HCEC 1CT (cell line): Measurements from ENCODE around the gene GOLGA6L6.
"Not testable (repeated sequence)": the region's sequence is repeated elsewhere in the genome, so short reads cannot be mapped to it uniquely, and the experiment has no call there.

Experiments
- DNase-seq: peaks from one replicate; pipeline ENCODE4 v3.0.0-alpha.2; 2017

The GOLGA6L6 gene, protein sequence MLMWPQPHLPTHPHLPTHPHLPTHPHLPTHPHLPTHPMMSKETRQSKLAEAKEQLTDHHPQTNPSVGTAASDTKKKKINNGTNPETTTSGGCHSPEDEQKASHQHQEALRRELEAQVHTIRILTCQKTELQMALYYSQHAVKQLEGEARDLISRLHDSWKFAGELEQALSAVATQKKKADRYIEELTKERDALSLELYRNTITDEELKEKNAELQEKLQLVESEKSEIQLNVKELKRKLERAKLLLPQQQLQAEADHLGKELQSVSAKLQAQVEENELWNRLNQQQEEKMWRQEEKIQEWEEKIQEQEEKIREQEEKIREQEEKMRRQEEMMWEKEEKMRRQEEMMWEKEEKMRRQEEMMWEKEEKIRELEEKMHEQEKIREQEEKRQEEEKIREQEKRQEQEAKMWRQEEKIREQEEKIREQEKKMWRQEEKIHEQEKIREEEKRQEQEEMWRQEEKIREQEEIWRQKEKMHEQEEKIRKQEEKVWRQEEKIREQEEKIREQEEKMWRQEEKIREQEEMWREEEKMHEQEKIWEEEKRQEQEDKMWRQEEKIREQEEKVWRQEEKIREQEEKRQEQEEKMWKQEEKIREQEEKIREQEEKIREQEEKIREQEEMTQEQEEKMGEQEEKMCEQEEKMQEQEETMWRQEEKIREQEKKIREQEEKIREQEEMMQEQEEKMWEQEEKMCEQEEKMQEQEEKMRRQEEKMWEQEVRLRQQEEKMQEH

DNA sequence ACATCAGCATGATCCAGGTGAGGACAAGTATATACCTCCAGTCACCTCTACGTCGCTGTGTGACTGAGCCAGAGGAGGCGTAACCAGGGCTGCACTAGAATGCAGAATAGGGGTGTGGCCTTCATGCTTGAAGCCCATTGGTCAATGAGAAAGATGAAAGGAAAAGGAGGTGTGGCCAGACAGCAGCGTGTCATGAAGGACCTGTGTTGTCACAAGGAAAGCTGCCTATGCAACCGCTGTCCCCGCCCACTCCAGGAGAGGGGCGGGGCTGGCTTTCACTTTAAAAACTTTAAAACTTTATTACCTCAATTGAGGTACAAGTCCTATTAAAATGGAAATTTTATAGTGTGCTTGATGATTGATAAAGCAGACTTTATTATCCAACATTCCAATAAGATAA is at the start of gene GOLGA6L6:
Gene GOLGA6L6, minus strand, starts transcription at position 101 of the 400 bp plus-strand sequence. Its CDS starts 91 bp downstream, at position 10.
- not testable (repeated sequence) for DNase-seq

DNA sequence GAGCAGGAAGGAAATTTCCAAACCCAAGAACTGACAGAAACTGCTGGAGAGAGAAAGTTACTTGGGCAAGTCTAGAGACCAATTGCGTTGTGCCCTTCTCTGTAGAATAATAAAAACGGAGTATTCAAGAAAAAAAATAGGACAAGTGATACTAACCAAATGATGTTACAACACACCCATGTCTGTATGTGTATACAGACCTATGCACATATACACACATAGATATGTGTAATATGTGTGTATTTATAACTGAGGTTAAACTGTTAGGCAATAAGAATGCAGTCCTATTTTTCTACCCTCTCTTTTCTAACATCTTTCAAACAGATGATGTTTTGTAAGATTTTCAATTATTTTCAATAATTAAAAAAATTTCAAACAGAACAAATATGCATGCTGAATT is 48.5 kb upstream of the GOLGA6L6 start:
- not testable (repeated sequence) for DNase-seq

DNA sequence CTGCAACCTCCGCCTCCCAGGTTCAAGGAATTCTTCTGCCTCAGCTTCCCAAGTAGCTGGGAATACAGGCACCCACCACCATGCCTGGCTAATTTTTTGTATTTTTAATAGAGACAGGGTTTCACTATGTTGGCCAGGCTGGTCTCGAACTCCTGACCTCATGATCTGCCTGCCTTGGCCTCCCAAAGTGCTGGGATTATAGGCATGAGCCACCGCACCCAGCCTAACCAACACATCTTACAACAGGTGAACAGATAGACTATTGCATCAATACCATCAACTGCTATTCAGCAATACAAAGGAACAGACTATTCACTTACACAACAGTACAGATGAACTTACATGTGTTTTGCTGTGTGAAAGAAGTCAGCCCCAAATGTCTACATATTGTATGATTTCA is 45.2 kb upstream of the GOLGA6L6 start:
- DNase-seq = not testable (repeated sequence)

DNA sequence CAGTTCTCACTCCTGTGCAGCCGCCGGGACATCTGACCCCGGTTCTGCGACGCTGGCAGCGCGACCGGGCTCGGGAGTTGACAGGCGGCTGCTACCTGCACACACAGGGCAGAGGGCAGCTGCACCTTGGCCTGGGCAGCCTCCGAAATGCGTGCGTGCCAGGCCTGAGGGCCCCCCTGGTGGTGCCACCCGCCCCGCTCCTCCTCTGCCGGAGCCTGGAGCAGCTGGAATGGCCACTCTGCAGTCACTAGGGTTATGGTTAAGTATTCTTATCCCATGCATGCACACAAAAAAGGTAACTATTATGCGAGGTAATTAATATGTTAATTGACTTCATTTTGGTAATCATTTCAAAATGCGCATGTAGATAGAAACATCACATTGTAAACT is 41.1 kb upstream of the GOLGA6L6 start:
- DNase-seq = not testable (repeated sequence)

DNA sequence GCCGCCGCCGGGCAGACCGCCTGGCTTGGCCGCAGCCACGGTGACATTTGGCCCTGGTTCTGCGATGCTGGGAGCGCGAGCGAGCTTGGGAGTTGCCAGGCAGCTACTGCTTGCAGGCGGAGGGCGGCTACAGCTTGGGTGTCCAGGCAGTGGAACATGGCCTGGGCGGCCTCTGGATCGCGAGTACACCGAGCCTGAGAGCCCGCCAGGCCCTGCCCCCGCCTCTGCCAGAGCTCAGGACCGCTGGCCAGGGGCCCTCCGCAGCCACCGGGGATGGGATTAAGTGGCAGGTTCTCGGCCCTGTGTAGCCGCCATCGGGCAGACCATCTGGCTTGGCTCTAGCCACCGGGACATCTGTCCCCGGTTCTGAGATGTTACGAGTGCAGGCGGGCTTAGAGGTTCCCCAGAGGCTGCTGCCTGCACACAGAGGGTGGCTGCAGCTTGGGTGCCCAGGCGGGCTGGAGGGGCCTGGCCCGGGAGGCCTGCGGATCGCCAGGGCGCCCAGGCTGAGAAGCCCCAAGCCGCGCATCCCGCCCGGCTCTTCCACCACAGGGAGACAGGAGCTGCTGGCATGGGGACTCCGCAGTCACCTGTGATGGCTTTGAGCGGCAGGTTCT is 40.6 kb upstream of the GOLGA6L6 start:
- not testable (repeated sequence) for DNase-seq

DNA sequence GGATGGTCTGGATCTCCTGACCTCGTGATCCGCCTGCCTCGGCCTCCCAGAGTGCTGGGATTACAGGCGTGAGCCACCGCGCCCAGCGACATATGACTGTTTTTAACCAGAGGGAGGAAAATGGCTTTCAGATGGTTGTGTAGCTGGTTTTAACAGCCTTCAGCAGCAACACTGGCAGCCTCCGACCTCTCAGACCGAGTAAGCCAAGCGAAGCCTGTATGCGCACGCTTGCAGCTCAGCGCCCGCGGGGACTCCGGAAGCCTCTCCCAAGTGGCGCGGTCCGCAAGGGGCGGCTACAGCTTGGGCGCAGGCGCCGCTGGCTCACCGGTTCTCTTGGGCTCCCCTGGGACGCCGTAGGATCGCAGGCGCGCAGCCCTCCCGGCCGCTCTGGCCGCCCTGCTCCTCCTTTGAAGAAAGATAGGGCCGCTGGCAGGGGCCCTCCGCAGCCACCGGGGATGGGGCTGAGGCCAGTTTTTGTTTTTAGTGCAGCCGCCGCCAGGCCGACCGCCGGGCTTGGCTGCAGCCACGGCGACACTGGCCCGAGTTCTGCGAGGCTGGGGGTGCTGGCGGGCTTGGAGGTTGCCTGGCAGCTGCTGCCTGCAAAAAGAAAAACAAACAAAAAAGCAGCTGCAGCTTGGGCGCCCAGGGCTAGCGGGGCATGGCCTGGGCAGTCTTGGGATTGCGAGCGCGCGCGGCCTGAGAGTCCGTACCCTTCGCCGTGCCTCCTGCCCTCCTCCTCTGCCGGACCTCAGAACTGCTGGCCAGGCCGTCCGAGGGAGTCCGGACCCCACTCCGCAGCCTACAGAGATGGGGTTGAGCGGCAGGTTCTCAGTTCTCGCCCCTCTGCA is 39.9 kb upstream of the GOLGA6L6 start:
- not testable (repeated sequence) for DNase-seq

DNA sequence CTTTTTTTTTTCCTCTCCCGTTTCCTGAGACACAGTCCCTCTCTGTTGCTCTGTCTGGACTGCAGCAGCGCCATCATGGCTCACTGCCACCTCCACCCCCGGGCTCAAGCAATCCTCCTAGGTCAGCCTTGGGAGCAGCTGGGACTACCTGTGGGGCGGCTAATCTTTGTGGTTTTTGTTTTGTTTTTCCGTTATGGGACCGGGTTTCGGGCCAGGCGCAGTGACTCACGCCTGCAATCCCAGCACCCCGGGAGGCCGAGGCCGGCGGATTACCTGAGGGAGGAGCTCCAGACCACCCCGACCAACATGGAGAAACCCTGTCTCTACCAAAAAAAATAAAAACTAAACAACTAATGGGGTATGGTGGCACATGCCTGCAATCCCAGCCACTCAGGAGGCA is 38.1 kb upstream of the GOLGA6L6 start:
- DNase-seq = not testable (repeated sequence)

DNA sequence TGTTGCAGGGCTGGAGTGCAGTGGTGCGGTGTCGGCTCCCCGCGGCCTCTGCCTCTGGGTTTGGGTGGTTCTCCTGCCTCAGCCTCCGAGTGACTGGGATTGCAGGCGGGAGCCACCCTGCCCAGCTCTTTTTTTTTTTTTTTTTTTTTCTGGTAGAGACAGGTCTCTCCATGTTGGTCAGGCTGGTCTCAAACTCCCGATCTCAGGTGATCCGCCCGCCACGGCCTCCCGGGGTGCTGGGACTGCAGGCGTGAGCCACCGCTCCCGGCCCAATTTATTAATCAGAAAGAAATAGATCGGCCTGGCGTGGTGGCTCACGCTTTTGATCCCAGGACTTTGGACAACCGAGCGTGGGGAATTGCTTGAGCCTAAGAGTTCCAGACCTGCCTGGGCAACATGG is 9.7 kb upstream of the GOLGA6L6 start:
- DNase-seq = not testable (repeated sequence)

DNA sequence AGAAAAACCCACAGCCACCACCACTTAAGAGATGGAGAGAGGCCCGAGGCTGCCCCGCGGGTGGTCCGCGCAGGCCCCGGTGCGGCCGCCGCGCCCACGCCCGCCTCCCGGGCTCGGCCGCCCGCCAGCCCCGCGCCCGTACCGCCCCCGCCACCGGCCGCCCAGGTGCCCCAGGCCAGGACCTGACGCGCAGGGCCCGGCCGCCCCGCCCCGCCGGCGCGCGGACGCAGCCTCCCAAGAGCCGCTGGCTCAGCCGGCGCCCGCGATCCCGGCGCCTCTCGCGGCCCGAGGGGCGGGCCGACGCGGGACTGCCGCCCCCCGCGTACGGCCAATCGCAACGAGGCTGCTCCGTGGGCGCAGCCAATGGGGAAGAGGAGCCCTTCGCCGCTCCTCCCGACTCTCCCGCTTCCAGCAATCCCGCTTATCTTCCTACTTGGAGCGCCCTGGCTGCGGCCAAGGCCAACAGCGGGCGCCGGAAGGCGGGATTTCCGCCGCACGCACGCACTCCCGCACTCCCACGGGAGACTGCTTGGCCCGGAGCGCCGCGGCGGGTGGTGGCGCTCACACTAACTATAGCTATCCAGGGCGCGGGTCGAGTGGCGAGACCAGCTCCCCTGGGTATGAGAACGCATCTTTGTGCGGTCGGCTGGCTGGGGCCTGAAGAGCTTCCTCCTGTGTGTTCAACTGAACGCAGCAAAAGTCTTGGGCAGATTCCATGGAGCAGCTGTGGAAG is 35.5 kb downstream of the GOLGA6L6 start:
- not testable (repeated sequence) for DNase-seq

DNA sequence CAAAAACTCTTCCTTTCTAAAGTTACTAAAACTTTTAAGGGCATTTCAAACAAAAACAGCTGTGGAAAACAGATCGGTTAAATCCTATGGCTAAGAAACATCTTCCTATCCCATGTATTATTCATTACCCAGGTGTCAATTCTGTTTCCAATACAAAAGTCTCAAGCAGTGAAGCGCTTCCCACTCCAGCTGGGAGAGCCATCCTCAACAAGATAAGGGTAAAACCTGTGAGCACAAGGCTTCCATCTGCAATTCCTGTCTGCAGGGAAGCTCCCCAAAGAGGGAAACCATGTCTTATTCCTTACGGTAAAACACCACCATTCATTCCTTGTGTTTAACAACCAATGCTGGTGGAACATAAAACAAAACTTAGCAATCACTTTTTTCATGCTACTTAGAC is 38.8 kb downstream of the GOLGA6L6 start:
- not testable (repeated sequence) for DNase-seq

DNA sequence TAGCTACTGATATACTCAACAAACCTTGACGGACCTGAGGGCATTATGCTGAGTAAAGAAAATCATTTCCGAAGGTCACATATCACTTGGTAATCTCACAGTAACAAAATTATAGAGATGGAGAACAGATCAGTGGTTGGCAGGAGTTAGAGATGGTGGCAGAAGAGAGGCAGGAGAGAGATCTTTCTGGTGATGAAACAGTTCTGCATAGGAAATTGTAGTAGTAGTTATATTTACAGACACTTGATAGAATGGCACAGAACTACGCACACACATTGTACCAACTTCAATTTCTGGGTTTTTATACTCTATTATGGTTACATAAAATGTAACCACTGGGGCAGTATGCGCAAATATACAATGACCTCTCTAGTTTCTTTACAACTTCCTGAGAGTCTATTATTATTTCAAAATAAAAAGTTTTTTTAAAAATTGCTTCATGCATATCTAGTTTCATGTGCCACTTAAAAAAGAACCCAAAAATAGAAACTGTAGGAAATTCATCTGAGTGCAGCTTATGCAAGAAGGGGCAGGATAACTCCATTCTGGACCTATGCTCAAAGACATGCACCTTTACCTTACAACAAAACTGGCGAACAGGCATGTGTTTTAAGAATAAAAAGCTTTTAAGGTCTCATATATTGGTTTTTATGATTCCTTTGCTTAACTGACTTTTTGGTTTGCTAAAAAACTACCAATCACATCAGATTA is 39.9 kb downstream of the GOLGA6L6 start:
- not testable (repeated sequence) for DNase-seq

DNA sequence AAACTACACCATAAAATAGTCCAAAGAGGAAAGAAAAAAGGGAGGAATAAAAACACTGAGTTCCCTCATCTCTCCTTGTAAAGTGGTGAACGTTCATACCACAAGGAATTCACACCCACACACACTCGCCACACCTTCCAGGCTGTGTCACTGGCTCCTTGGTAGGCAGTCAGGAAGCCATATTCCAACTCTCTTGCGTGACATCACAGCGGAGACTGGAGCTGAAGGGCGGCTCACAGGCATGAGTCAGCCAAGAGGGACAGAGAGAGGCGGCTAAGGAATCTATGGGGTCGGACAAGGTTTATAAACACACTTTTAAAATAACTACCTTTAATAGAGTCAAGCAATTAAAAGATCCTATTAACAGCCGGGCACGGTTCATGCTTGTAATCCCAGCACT is 43.8 kb downstream of the GOLGA6L6 start:
- DNase-seq = not testable (repeated sequence)

DNA sequence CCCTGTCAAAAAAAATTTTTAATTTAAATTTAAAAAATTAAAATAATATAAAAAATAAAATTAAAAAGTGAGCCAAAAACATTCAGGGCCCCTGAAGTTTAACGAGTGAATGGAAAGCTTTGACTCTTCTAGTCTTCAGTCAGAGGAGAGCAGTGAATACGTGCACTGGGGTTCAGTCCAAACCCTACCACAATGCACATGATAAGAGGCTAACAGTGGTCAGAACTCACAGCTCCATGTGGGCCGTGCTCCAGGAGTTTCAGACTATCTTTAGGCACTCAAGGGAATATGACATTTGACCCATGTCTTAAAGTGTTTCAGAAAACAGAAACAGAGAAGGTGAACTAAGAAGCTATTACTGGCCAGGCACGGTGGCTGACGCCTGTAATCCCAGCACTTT is 48.6 kb downstream of the GOLGA6L6 start:
- DNase-seq = not testable (repeated sequence)

DNA sequence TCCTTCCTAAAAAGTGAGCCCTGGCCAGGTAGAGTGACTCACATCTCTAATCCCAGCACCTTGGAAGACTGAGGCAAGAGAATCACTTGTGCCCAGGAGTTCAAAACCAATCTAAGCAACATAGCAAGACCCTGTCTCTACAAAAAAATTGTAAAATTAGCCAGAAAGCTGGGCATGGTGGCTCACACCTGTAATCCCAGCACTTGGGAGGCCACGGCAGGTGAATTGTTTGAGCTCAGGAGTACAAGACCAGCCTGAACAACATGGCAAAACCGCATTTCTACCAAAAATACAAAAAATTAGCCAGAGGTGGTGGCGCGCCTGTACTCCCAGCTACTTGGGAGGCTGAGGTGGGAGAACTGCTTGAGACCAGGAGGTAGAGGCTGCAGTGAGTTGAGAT is 49.0 kb downstream of the GOLGA6L6 start:
- not testable (repeated sequence) for DNase-seq

DNA sequence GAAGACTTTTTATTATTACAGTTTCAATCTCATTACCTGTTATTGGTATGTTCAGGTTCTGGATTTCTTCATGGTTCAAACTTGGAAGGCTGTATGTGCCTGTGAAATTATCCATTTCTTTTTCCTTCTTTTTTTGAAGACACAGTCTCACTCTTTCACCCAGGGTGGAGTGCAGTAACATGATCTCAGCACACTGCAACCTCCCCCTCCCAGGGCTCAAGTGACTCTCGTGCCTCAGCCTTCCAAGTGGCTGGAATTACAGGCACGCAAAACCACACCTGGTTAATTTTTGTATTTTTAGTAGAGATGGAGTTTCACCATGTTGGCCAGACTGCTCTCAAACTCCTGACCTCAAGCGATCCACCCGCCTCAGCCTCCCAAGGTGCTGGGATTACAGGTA is 52.3 kb downstream of the GOLGA6L6 start:
- not testable (repeated sequence) for DNase-seq
